ENCODE results near the gene KRT20. TPM values are rescaled to one million over a fixed set of nuclear protein-coding genes. Genes with fewer than 3 reads are reported as not detected.

The KRT20 gene
- total and polyA plus RNA-seq, 2 donors (not counting 3 experiments of a cell fraction or from before 2014, with no cell fraction given) = not detected

DNA sequence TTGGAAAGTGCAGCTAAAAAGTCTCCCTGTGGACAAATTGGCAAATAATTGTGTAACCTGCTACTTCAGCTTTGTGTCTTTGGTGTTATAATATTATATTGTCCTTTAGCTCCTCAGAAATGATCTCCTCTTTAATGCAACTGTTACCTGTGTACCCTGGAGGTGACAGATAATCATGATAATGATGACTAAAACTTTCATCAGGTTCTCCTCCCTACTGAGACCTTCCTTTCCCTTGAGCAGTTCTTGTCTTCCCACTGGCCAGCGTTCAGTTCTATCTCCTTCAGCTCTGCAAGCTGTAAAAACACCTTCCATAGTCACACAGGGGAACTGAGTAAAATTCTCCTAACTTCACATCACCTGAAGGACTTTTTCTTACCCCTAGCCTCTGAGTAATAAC, 32.7 kb downstream of the KRT20 start:
- CTCF ChIA-PET = interaction anchor here (0.6 to 2.0 kb wide), 5 partner anchors 12 to 814 kb away, joined by 3 to 8 read pairs (median 4); no protein-coding TSS in a partner anchor
- POLR2A ChIA-PET = no interaction called here
- dilution Hi-C loops (cut with MboI; ENCODE audit: extremely low pct_ligation_motif_present, low sequenced_read_pairs) = no loop called here
- H3K27ac ChIP-seq (ENCODE audit: insufficient read depth, low read depth, low read length) = no peak overlapping the region
- BruUV-seq (replicated peaks) = no TSS peak
- no peak overlapping the region for H3K4me3 ChIP-seq (replicated peaks in 1 of 3; ENCODE audit: insufficient read depth in 1 of 3, low read depth in 1 of 3, low read length in 3 of 3)
- H3K27me3 ChIP-seq (ENCODE audit: control insufficient read depth in 2 of 2, insufficient read depth in 2 of 2, low read length in 2 of 2) = peaks cover 5 to 7% of the 10 kb centered on the region in 2 experiments
- no peak for DNase-seq (ENCODE audit: low read depth, low spot score)
- no peak for FAIRE-seq
- no peak for TF ChIP-seq FOS (IDR thresholded peaks at IDR 0.05; ENCODE audit: borderline replicate concordance, insufficient read depth, low read length)
- no peak for TF ChIP-seq JUN (IDR thresholded peaks at IDR 0.05; ENCODE audit: borderline replicate concordance, insufficient read depth, insufficient read length, low read depth)
- TF ChIP-seq MYC (IDR thresholded peaks at IDR 0.05; ENCODE audit: low read depth, low read length) = no peak
- no peak for TF ChIP-seq POLR2AphosphoS5 (IDR thresholded peaks at IDR 0.05; ENCODE audit: insufficient read depth, low read depth, low read length)
- no peak for TF ChIP-seq EZH2 (IDR thresholded peaks at IDR 0.05; ENCODE audit: borderline replicate concordance, low read depth, low read length, severe bottlenecking)
- TF ChIP-seq, protein P1, sequence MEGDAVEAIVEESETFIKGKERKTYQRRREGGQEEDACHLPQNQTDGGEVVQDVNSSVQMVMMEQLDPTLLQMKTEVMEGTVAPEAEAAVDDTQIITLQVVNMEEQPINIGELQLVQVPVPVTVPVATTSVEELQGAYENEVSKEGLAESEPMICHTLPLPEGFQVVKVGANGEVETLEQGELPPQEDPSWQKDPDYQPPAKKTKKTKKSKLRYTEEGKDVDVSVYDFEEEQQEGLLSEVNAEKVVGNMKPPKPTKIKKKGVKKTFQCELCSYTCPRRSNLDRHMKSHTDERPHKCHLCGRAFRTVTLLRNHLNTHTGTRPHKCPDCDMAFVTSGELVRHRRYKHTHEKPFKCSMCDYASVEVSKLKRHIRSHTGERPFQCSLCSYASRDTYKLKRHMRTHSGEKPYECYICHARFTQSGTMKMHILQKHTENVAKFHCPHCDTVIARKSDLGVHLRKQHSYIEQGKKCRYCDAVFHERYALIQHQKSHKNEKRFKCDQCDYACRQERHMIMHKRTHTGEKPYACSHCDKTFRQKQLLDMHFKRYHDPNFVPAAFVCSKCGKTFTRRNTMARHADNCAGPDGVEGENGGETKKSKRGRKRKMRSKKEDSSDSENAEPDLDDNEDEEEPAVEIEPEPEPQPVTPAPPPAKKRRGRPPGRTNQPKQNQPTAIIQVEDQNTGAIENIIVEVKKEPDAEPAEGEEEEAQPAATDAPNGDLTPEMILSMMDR (IDR thresholded peaks at IDR 0.05; ENCODE audit: extremely low read depth in 1 of 2, insufficient read depth in 1 of 2, low read depth in 1 of 2, low read length in 2 of 2) = no peak
- TF ChIP-seq, protein P2, sequence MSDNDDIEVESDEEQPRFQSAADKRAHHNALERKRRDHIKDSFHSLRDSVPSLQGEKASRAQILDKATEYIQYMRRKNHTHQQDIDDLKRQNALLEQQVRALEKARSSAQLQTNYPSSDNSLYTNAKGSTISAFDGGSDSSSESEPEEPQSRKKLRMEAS (IDR thresholded peaks at IDR 0.05; ENCODE audit: insufficient read depth, insufficient read length) = no peak
- no peak for TF ChIP-seq GATA2 (IDR thresholded peaks at IDR 0.05; ENCODE audit: insufficient read depth, insufficient read length, low read depth, low read length)
- no peak for TF ChIP-seq POLR2A (IDR thresholded peaks at IDR 0.05; ENCODE audit: low read depth, low read length)
- intact Hi-C loops (cut with micrococcal nuclease) = no loop called here
- H4K20me1 ChIP-seq (replicated peaks; ENCODE audit: control insufficient read depth, extremely low read depth, insufficient read depth, low read length) = no peaks in the 10 kb centered on the region
- H3K9me1 ChIP-seq (replicated peaks; ENCODE audit: control insufficient read depth, extremely low read depth, insufficient read depth, low read length) = no peaks in the 10 kb centered on the region
- no peak overlapping the region for H3K9ac ChIP-seq (replicated peaks; ENCODE audit: extremely low read depth, insufficient read depth, low read length)
- no peak overlapping the region for H2AFZ ChIP-seq (ENCODE audit: low read depth, low read length)
- peaks cover 8% of the 10 kb centered on the region for H3K4me1 ChIP-seq (ENCODE audit: control insufficient read depth, extremely low read depth, insufficient read depth, low read length)
- H3K4me2 ChIP-seq (ENCODE audit: insufficient read depth, low read length) = no peak overlapping the region
- no peaks in the 10 kb centered on the region for H3K79me2 ChIP-seq (ENCODE audit: control insufficient read depth, insufficient read depth, low read length)
- H3K36me3 ChIP-seq (ENCODE audit: control insufficient read depth in 2 of 2, extremely low read depth in 1 of 2, insufficient read depth in 2 of 2, low read length in 2 of 2) = no peaks in the 10 kb centered on the region
- H3K9me3 ChIP-seq (replicated peaks; ENCODE audit: control insufficient read depth, insufficient read depth, low read length) = no peaks in the 10 kb centered on the region

All from endothelial cell of umbilical vein (primary cell).